ENCODE results near the gene SPPL3. TPM values are rescaled to one million over a fixed set of nuclear protein-coding genes. Genes with fewer than 3 reads are reported as not detected.
A peak's percentile ranks its signal among the peaks of the same experiment; 100 is the strongest.
"Not testable (repeated sequence)": the region's sequence is repeated elsewhere in the genome, so short reads cannot be mapped to it uniquely, and the experiment has no call there.

SPPL3 gene
- total and polyA plus RNA-seq, 12 donors, result 9.7 to 45.0 (median 35.7) TPM

DNA sequence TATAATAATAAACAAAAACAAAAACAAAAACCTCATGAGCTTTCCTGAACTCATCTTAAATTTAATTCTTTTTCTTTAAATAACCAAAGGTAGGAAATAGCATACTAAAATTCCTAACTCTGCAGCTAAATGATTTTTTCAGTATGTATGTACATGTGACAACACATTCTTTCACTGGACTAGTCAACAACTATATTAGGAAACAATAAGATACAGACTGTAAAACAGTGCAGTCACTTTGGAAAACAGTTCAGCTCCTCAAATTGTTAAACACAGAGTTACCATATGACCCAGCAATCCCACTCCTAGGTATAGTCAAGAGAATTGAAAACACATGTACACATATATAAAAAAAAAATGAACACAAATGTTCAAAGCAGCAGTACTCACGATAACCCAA lies 64.7 kb downstream of the SPPL3 start:
- Histone ChIP-seq H3K9me3 (no peaks in the 10 kb centered on the region), H3K4me3 (no peak overlapping the region), H3K4me1 (peaks cover 7 to 68% (median 52%) of the 10 kb centered on the region in 9 donors), H3K36me3 (no peaks in the 10 kb centered on the region), H3K27ac (peak overlapping the region in 2 of 10 donors; percentile 19 to 29), H3K27me3 (no peaks in the 10 kb centered on the region)
- DNase-seq (no peak), ATAC-seq (peak in 3 of 8 donors; percentile 42 to 50 (median 47))
- TF ChIP-seq, protein P1, sequence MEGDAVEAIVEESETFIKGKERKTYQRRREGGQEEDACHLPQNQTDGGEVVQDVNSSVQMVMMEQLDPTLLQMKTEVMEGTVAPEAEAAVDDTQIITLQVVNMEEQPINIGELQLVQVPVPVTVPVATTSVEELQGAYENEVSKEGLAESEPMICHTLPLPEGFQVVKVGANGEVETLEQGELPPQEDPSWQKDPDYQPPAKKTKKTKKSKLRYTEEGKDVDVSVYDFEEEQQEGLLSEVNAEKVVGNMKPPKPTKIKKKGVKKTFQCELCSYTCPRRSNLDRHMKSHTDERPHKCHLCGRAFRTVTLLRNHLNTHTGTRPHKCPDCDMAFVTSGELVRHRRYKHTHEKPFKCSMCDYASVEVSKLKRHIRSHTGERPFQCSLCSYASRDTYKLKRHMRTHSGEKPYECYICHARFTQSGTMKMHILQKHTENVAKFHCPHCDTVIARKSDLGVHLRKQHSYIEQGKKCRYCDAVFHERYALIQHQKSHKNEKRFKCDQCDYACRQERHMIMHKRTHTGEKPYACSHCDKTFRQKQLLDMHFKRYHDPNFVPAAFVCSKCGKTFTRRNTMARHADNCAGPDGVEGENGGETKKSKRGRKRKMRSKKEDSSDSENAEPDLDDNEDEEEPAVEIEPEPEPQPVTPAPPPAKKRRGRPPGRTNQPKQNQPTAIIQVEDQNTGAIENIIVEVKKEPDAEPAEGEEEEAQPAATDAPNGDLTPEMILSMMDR (IDR thresholded peaks at IDR 0.05), result no peak
- intact Hi-C loops (cut with DNase I), result loop anchor here in 2 of 10 donors (5.0 to 10.0 kb wide), 2 partner anchors 62 to 65 kb away; partner anchors contain the start of gene SPPL3 (in 1 of the 2)
- WGBS, 2 donors, result 78 to 80% methylated on average over 1 of the region's 1 CpG

DNA sequence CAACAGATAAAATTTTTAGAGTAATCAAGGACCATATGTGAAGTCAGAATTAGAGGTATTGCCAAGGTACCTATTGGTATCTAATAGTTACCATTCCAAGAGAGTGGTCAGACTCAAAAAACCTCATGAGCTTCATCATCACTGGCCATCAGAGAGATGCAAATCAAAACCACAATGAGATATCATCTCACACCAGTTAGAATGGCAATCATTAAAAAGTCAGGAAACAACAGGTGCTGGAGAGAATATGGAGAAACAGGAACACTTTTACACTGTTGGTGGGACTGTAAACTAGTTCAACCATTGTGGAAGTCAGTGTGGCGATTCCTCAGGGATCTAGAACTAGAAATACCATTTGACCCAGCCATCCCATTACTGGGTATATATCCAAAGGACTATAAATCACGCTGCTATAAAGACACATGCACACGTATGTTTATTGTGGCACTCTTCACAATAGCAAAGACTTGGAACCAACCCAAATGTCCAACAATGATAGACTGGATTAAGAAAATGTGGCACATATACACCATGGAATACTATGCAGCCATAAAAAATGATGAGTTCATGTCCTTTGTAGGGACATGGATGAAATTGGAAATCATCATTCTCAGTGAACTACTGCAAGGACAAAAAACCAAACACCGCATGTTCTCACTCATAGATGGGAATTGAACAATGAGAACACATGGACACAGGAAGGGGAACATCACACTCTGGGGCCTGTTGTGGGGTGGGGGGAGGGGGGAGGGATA lies 65.4 kb downstream of the SPPL3 start:
- H3K4me3 ChIP-seq, DNase-seq, H3K36me3 ChIP-seq, H3K27ac ChIP-seq, ATAC-seq, H3K27me3 ChIP-seq, H3K9me3 ChIP-seq: not testable (repeated sequence)
- intact Hi-C loops (cut with DNase I), result loop anchor here in 2 of 10 donors (5.0 to 10.0 kb wide), 2 partner anchors 62 to 66 kb away; partner anchors contain the start of gene SPPL3 (in 1 of the 2)
- H3K4me1 ChIP-seq, result peaks cover 12 to 69% (median 53%) of the 10 kb centered on the region in 9 donors
- WGBS, 2 donors, result 92 to 98% methylated on average over 4 of the region's 4 CpGs

DNA sequence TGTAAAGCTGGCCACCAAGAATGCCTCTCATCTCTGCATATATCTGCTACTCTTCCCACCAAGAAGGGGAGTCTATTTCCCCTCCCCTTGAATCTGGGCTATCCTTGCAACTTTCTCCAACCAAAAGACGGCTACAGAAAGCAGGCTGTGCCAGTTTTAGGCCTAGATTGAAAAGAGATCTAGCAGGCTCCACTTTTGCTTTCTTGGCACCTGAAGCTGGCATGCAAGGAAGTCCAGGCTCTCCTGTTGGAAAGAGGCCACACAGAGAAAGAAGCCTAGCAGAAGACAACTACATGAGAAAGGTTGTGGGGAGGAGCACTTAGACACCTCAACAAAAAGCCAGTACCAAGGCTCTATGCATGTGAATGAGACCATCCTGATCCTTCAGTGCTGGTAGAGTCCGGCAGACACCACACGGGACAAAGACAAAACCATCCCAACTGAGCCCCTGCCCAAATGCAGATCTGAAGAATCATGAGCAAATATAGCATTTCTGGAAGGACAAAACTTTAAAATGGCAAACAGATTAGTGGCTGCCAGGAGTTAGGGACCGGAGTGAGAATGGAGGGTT lies 68.0 kb downstream of the SPPL3 start:
- 85 to 89% methylated on average over 4 of the region's 4 CpGs for WGBS, 2 donors
- TF ChIP-seq, protein P1 (IDR thresholded peaks at IDR 0.05), result no peak
- Histone ChIP-seq H3K36me3 (no peaks in the 10 kb centered on the region), H3K9me3 (no peaks in the 10 kb centered on the region), H3K27ac (peak overlapping the region in 2 of 10 donors; percentile 1 to 27), H3K27me3 (no peaks in the 10 kb centered on the region), H3K4me1 (peaks cover 16 to 67% (median 55%) of the 10 kb centered on the region in 9 donors), H3K4me3 (no peak overlapping the region)
- DNase-seq (no peak), ATAC-seq (no peak)
- intact Hi-C loops (cut with DNase I), result loop anchor here in 2 of 10 donors (5.0 to 10.0 kb wide), 2 partner anchors 59 to 69 kb away; partner anchors contain the start of gene SPPL3 (in 1 of the 2)

DNA sequence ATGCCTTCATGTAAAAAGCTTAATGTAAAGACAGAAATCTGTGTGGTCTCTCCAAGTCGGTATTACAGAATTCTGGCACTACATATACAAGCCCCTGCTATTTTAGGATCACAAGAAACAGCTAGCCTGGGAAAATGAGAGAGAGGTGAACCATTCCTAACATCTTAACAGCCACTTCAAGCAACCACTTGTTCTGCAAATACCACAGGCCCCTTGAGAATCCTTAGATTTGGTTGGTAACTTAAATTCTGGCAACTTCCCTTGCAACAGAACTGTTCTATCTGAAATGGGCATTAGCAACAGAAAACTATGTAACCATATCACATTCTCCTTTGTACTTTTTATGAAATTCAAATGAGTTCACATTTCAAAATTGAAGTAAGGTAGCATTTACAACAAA lies 68.5 kb downstream of the SPPL3 start:
- H3K4me1 ChIP-seq, result peaks cover 16 to 71% (median 58%) of the 10 kb centered on the region in 9 donors
- WGBS, 2 donors, result 12 to 18% methylated on average over 1 of the region's 1 CpG
- H3K36me3 ChIP-seq, result no peaks in the 10 kb centered on the region
- H3K27ac ChIP-seq, result peak overlapping the region in 6 of 10 donors; percentile 1 to 48 (median 14)
- DNase-seq (no peak), ATAC-seq (no peak)
- no peaks in the 10 kb centered on the region for H3K9me3 ChIP-seq
- H3K27me3 ChIP-seq, result no peaks in the 10 kb centered on the region
- intact Hi-C loops (cut with DNase I), result loop anchor here in 2 of 10 donors (5.0 to 10.0 kb wide), 2 partner anchors 58 to 69 kb away; partner anchors contain the start of gene SPPL3 (in 1 of the 2)
- TF ChIP-seq, protein P1 (IDR thresholded peaks at IDR 0.05), result no peak
- H3K4me3 ChIP-seq, result no peak overlapping the region
